GM18870 (cell line): ENCODE results near the gene VWF.

Experiments
- ATAC-seq: cut with Tn5 transposase; IDR thresholded peaks from one replicate; pipeline ENCODE4 v1.9.1; 2021; ENCODE audit warnings: moderate library complexity; ENCODE audit not compliant: unreplicated experiment

VWF gene

DNA sequence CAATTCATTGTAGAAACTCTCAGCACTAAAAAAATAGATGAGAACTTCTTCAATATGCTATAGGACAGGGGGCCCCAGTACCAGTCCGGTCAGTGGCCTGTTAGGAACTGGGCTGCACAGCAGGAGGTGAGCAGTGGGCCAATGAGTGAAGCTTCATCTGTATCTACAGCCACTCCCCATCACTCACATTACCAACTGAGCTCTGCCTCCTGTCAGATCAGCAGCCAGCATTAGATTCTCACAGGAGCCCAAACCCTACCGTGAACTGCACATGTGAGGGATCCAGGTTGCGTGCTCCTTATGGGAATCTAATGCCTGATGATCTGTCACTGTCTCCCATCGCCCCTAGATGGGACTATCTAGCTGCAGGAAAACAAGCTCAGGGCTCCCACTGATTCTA, 163.7 kb downstream of the VWF start:
- no peak for ATAC-seq

DNA sequence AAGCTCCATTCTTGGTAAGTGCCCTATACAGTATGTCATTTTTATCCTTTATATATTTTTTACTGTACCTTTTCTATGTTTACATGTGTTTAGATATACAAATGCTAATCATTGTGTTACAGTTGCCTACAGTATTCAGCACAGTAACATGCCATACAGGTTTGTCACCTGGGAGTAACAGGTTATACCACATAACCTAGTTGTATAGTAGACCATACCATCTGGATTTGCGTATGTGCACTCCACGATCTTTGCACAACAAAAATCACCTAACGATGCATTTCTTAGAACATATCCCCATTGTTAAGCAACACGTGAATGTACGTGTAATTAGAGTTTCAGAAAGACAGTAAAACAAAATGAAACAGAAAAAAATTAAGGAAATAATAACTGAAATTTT, 167.5 kb downstream of the VWF start:
- ATAC-seq = no peak

DNA sequence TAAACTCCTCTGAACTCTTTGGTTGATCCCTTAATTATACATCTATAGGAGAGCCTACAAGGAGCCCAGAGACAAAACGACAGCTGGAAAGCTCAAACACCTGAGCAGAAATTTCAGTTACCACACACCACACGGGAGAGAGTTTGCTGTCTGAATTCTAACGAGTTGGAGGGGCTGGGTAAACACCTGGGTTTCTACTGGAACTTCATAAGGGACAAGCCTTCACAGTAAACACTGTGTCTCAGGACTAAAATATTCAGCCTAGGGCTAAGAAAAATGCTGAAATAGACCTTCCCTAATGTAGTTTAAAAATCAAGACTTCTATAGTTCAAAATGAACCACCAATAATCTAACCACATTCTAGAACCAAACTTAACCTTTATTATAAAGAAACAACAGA, 169.8 kb downstream of the VWF start:
- ATAC-seq = no peak

DNA sequence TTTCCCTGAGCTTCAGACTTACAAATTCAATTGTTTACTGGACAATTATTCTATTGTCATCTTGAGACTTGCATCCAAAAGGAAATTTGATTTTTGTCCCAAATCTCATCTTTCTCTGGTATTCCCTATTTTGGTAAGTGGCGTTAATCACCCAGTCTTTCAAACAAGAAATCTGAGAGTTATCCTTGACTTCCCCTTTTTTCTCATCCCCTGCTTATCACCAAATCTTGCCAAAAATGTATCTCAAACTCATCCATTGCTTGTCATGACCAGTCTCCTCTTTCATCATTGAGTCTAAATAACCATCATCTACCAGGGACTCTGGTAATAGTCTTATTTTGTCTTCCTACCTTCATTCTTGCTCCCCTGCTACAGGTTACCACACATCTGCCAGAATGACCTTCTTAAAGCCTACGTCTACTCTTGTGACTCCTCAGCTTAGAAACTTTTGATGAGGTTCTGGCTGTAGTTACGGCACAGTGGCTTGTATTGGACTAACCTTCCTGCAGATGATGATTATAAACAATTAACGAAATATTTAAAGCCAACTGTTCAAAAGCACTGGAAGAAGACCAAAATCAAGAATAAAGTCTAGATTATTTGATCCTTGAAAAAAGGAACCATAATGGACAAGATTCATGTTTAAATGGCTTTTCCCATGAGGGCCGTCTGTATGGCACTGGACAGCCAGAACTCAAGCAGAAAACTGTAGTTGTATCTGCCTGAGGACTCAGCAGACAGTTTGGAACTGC, 170.5 kb downstream of the VWF start:
- ATAC-seq = no peak

DNA sequence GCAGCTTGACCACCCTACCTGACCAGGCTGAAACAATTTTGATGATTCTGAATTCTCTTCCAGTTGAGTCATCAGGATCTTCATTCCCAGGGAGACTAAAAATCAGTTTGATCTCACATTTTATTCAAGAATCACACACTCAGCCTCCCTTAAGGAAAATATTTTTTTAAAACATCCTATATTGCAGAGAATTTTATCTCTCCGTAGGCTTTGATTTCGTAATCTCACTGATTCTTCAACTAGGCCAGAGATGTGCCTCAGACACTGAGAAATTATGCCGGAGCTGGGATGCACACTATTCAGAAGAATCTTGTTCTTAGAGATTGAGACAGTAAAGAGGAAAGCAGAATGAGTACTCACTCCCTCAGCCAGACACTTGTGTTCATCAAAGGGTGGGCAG, 172.4 kb downstream of the VWF start:
- no peak for ATAC-seq

DNA sequence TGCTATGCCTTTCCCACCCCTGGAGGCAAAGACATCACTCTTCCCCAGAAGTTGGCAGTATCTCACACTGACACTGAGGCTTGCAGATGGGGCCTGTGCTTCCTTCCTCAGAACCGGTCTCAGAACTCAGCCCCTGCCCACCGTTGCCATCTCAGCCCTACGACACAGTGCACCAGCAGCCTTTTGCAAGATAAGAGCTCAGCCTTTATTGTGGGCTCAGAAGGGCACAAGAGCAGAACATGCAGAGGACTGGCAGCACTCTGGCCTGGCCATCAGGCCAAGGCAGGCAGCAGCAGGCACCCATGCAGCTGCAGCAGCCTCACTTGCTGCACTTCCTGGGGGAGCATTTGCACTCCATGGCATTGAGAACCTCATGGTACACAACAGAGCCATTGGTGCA, 175.8 kb downstream of the VWF start:
- ATAC-seq = no peak

DNA sequence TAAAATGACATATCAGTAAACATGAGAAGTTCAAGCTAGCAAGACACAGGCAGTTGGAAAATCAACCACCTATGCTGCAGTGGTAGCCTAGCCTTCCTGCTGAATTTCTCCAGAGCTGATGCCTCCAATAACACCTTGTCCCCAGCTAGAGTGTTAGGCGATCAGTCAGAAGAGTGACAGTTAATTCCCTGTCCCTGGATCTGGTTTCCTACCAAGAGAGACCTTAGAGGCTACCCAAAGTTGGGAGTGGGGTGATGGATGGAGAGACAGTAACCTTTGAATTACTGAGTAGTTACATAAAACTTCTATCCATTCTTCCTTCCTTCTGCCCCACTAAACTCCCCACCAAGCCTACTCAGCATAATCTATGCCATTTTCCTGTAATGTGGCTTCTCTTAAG, 177.5 kb downstream of the VWF start:
- ATAC-seq = no peak

DNA sequence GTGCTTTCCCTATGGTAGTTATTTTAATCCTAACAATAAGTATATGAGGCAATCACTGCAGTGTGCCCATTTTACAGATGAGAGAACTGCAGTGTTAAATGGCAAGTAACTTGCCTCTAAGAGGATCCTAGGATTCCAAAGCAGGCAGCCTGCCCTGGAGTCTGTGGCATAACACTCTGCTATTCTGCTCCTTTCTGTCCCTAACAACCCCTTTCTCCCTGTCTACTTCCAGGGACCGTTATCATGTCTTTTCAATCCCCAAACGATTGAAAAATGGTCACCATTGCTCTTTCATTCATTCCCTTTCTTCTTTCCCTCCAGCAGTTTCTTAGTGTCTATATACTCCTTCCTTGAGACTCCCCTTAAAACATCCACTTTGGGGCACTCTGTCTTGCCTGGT, 178.1 kb downstream of the VWF start:
- no peak for ATAC-seq

DNA sequence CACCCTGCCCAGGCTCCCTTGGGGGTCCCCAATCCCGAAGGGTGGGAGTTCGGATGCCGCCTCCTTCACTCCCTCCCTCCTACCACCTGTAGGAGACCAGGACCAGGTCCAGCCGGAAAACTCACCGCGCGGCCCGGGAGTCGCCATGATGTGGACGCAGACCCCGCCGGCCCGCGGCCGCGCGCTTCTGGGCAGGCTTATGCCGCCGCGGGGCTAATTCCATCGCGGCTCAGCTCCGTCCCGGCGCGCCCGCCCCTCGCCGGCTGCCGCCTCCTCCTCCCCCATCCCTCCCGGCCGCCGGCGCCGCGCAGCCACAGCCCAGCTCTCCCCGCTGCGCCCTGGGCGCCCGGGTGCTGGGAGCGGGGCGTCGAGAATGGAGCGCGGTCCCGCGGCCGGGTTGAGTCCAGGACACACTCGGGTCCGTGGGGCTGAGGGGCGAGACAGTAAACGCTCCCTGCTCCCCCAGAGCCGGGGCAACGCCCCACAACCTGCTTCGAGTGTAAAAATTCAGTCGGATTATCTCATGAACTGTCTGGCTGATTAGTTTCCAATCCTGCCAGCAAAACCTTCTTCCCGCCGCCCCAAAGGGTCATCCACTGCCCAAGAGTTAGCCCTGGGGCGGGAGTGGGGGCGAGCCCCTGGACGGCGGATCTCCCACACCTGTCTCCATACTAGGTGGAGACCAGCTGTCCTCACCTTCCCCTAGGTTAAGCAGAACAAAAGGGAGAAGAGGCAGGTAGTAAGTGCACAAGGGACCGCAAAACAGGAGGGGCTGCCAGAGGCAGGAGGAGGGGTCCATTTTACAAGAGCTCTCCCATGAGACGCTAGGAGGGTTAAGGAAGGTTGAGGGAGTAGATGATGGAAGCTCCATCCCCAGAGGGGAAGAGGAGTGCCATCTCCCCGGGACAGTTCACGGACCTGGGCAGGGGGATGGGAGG, 179.1 kb downstream of the VWF start, which contains the start of gene ANO2:
Gene ANO2, minus strand, starts transcription at position 189 of the 938 bp plus-strand sequence. Its CDS starts 42 bp downstream, at position 147.
- no peak for ATAC-seq

DNA sequence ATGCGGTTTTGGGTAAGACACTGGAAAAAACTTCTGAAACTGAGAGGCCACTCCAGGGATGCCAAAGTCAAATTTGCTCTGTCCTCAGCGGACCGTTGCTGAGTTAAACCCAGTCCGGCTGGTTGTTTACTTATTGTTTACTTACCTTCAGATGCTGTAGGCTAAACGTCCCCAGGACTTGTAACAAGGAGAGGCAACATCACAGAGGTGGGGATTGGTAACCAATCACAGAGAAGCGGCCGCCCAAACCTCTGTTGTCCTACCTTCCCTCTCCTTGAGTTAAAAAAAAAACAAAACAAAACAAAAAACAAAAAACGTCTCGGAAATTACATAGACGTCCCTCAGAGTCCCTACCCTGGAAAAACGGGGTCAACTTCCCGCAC, 179.8 kb downstream of the VWF start:
- no peak for ATAC-seq

DNA sequence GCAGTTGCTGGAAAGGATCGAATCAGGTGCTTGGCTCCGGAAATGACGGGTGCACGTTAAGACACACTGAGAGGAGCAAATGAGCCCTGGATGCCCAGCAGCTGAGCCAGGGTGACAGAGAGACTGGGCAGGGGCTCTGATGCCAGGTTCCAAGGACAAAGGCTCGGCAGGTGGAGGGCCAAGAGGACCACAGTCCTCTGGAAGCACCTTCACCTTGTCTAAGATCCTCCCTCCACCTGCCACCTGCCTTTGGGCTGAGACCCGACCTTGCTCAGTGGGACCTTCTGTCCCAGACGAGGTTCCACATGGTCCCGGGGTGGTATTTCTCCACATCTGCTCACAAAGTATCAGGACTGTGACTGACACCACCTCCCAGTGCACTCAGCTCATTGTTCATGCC, 180.4 kb downstream of the VWF start:
- ATAC-seq = no peak

DNA sequence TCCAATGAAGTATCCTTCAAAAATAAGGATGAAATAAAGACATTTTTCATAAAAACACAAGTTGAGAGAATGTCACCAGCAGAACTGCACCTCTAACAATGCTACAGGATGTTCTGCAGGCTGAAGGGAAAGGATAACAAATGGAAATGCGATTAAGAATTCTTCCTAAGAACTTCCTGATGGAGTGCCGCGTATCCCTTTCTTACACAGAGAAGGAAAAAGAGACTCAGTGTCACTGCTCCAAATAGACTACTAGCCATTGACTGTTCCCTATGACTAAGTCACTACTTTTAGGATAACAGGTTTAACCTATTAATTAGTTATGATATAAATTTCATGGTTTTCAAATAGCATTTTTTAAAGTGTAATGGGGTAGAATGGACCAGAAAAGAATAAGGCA, 182.6 kb downstream of the VWF start:
- no peak for ATAC-seq

DNA sequence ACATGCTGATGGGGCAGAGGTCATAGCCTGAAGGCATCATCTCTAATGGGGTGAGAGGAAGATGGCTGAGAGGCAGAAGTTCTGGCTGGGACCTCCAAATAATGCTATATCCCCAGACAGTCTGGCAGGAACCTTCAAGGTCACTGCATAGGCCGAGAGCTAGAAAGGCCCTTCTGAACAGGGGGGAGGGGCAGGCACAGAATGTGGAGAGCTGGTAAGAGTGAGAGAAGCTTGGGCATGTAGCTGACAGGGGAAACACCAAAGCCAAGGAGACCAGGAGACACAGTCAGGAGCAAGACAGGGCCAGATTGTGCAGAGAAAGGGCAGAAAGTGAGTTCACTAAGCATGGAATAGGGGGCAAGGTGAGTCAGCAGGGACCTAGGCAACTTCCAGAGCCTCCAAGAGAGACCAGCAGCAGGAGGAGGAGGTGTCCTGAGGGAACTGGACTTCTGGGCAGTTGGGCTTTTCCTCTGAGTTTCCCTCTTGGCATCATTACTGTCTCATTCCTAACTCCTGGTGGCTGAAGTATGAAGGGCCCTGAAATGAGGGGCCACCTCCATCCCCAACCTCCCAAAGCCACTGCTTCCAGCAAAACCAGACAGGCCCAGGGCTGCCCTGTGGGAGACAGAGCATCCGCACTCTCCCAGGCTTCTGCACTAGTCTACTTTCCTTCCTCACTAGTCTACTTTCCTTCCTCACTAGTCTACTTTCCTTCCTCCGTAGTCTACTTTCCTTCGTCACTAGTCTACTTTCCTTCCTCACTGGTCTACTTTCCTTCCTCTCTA, 196.5 kb downstream of the VWF start:
- ATAC-seq = no peak

DNA sequence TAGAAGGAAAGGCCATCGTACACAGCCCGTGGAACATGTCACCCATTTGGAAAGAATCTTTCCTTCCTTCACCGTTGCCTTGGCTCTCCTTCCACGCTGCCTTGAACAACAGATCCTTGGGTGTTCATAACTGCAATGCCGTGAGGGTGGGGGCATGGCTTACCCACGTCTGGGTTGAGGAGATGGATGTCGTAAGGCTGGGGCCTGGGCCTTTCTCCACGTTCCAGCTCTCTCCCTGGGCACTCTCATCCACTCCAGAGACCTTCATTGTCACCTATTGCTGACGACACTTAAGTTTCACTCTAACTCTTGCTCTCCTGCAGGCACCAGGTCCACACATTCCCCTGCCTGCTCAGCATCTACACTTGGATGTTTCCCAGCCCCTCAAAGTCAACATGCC, 198.8 kb downstream of the VWF start:
- no peak for ATAC-seq

DNA sequence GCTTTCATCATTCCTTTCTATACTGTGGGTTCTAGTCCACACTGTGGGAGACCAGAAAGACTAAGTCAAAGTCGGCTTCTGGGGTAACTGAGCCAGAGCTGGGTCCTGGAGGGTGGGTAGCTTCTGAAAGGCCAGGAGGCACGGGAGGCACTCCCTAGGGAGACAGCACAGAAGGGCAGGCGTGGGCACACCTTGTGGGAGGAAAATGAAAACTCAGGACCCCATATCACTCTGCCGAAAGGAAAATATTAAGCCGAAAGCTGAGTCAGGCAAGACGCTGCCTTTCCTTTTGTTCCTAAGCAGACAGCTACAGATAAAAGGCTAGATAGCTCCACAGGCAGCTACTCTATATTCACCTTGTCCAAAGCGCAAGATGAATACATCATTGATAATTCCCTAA, 200.1 kb downstream of the VWF start:
- no peak for ATAC-seq

DNA sequence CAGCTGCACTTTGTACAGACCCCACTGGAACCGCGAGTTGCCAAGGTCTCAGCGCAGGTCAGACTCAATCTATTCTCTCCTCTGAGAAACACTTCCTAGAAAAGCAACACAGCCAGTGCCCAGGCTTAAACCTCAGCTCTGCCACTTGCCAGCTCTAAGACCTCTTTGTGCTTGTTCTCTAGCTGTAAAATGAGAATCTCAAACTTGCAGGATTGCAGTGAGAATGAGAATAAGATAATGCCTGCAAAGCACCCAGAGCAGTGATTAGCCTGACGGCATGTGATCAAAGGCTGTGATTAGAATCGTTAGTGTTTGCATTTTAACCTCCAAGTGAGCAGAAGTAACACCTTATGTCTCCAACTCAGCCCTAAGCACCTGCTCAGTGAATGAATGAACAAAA, 200.7 kb downstream of the VWF start:
- no peak for ATAC-seq

DNA sequence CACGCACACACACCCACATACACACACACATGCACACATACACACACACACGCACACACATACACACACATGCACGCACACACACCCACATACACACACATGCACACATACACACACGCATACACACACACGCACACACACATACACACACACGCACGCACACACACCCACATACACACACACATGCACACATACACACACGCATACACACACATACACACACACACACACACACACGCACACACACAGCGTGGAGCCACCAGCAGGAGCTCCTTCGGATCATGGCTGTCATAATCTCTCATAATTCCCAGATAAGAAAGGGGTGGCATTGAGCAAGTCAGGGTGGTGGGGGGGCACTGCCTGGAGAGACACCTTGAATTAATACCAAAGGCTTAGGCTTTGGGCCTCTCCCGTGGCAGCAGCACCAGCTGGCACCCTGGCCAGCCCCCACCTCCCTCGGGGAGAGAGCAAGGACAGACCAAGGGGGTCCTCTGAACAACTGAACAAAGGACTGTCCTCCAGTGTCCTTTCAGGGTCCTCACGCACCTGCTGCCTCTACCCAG, 201.3 kb downstream of the VWF start:
- no peak for ATAC-seq

DNA sequence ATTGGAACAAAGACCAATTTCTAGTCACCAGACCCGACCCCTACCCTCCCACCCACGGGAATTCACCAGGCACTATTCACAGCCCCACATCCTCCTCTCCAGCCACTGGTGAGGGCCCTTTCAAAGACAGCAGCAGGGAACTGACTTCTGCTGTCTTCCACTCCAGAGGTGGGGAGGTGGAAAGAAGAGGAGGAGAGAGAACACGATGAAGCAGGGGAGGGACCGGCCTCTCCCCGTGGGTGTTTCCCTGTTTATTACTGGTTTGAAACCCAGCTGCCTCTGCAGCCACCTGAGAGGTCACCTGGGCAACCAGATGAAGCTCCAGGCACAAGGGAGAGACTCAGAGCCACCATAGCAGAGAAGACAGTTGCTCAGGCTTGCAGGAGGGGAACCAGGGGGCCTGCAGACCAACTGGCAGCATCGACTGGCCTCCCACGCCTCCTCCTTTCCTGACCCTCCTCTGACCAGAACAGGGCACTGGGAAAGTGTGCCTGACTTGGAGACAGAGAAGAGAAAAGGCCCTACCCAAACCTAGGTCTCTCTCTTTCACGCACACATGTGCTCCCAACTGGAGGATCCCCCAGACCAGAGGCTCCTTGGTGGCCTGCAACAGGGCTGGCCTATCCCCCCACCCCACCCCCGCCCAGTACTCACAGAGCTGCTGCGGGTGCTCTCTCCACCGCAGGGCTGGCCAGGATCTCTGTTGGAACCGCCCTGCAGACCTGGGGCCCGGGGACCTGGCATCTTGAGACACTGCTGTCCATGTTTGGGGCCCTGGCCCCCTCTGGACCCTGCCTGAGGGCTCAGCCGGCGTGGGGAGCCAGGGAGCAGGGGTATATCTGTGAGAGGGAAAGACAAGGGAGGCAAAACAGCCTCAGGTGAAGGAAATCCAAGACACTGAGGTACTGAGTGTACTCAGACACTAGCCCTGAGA, 202.2 kb downstream of the VWF start:
- ATAC-seq = no peak

DNA sequence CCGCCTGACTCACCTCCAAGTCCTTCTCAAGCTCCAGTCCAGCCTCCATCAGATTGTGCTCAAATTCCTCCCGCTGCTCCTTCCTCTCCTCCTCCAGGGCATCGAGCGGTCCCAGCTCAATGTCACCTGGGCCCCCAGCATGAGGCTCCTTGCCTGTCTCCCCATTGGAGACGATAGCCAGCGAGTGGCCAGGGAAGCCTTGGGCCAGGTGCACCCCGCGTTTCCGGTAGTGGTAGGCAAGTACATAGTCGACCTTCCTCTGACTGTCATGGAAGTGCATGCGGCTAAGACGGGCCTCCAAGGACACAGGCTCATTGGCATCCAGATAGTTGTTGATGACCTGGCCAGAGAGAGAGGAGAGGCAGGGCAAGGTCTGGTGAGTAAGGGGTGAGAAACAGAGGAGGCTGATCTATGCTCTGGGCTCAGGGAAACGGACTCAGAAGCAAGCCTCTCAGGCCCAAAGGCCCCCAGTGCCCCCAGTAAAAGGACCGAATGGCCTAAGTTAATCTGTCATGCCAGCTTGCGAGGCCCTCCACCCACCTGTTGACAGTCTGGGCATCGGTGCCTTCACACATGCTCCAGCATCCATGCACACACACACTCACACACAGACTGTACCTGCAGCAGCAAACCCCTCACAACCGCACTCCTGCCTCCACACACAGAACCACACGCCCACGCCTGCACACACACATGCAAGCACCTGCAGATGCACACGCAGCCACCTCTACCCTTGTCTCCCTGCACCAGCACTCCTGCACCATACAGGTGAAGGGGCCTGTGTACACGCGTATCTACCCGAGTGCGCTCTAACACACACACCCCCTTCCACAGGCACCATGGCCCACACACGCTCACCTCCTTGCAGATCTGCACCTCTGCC, 203.2 kb downstream of the VWF start:
- no peak for ATAC-seq
